Neuronal stem cell (in vitro differentiated cells): ENCODE data around the gene TNFAIP2.
A peak's percentile ranks its signal among the peaks of the same experiment; 100 is the strongest.

ENCODE experiments used
- DNase-seq: peaks from one replicate; pipeline ENCODE4 v3.0.0-alpha.2; 2013; ENCODE audit warnings: low spot score
- H2AFZ ChIP-seq: one replicate; pipeline ENCODE4 v1.6.1; 2013; ENCODE audit warnings: mild to moderate bottlenecking, low read length, inconsistent platforms
- H2AK5ac ChIP-seq: 2 replicates; pipeline ENCODE4 v1.6.1; 2013; ENCODE audit warnings: low read depth, mild to moderate bottlenecking, inconsistent platforms, low read length, moderate library complexity, mixed read lengths
- H2BK120ac ChIP-seq: 2 replicates; pipeline ENCODE4 v1.6.1; 2013; ENCODE audit warnings: low read depth, mild to moderate bottlenecking, inconsistent platforms, low read length, moderate library complexity, mixed read lengths
- H2BK12ac ChIP-seq: one replicate; pipeline ENCODE4 v1.6.1; 2013; ENCODE audit warnings: low read length, inconsistent platforms
- H2BK15ac ChIP-seq: 2 replicates; pipeline ENCODE4 v1.6.1; 2013; ENCODE audit warnings: mild to moderate bottlenecking, low read length, inconsistent platforms, mixed read lengths
- H2BK5ac ChIP-seq: one replicate; pipeline ENCODE4 v1.6.1; 2013; ENCODE audit warnings: inconsistent platforms, mild to moderate bottlenecking, low read length, moderate library complexity
- H3K14ac ChIP-seq: one replicate; pipeline ENCODE4 v1.6.1; 2013; ENCODE audit warnings: low read length, inconsistent platforms
- H3K18ac ChIP-seq: 2 replicates; pipeline ENCODE4 v1.6.1; 2013; ENCODE audit warnings: low read length, inconsistent platforms
- H3K23ac ChIP-seq: 2 replicates; pipeline ENCODE4 v1.6.1; 2013; ENCODE audit warnings: low read depth, mild to moderate bottlenecking, mixed read lengths, low read length, inconsistent platforms; ENCODE audit not compliant: poor library complexity
- H3K27ac ChIP-seq: replicated peaks from 3 replicates; pipeline ENCODE4 v1.5.1; 2013; ENCODE audit warnings: low read length, inconsistent platforms
- H3K27me3 ChIP-seq, 3 experiments: 2 replicates each; pipeline ENCODE4 v1.6.1; 2013; ENCODE audit warnings: low read length in 3 of 3, mild to moderate bottlenecking in 2 of 3, inconsistent platforms in 1 of 3, low read depth in 1 of 3, mixed read lengths in 1 of 3, moderate library complexity in 1 of 3; ENCODE audit not compliant: control insufficient read depth in 3 of 3, insufficient read depth in 3 of 3
- H3K36me3 ChIP-seq, 2 donors: replicated peaks in 1 of 2; 2 replicates each; pipeline ENCODE4 v1.6.1; 2013; ENCODE audit warnings: low read length in 2 of 2; ENCODE audit not compliant: control insufficient read depth in 2 of 2, insufficient read depth in 2 of 2
- H3K4ac ChIP-seq: 2 replicates; pipeline ENCODE4 v1.6.1; 2013; ENCODE audit warnings: inconsistent platforms, mild to moderate bottlenecking, low read length, moderate library complexity
- H3K4me1 ChIP-seq, 2 donors: 1 replicate in 1 of 2; 2 replicates in 1 of 2; pipeline ENCODE4 v1.6.1; 2013; ENCODE audit warnings: low read length in 2 of 2, low read depth in 1 of 2; ENCODE audit not compliant: control insufficient read depth in 2 of 2, insufficient read depth in 1 of 2
- H3K4me2 ChIP-seq: one replicate; pipeline ENCODE4 v1.6.1; 2013; ENCODE audit warnings: mild to moderate bottlenecking, low read length, inconsistent platforms; ENCODE audit not compliant: insufficient read depth, poor library complexity, severe bottlenecking
- H3K4me3 ChIP-seq, 2 donors: 2 replicates each; pipeline ENCODE4 v1.5.1; 2013; ENCODE audit warnings: low read length in 2 of 2, mild to moderate bottlenecking in 2 of 2, inconsistent platforms in 1 of 2, moderate library complexity in 1 of 2
- H3K79me1 ChIP-seq: one replicate; pipeline ENCODE4 v1.6.1; 2013; ENCODE audit warnings: low read depth, mild to moderate bottlenecking, inconsistent platforms, low read length, moderate library complexity
- H3K9ac ChIP-seq: one replicate; pipeline ENCODE4 v1.6.1; 2013; ENCODE audit warnings: mild to moderate bottlenecking, low read depth, low read length, inconsistent platforms; ENCODE audit not compliant: poor library complexity
- H3K9me3 ChIP-seq, 2 donors: replicated peaks in 1 of 2; 2 replicates each; pipeline versions ENCODE3 to v1.6.1; 2013; ENCODE audit warnings: low read length in 2 of 2, mild to moderate bottlenecking in 2 of 2, inconsistent platforms in 1 of 2, low read depth in 1 of 2, mixed read lengths in 1 of 2, moderate library complexity in 1 of 2; ENCODE audit not compliant: control insufficient read depth in 2 of 2, insufficient read depth in 1 of 2
- H4K8ac ChIP-seq: one replicate; pipeline ENCODE4 v1.6.1; 2013; ENCODE audit warnings: low read depth, mild to moderate bottlenecking, inconsistent platforms, low read length, moderate library complexity
- H4K91ac ChIP-seq: one replicate; pipeline ENCODE4 v1.6.1; 2013; ENCODE audit warnings: low read length, low read depth, mild to moderate bottlenecking, inconsistent platforms; ENCODE audit not compliant: poor library complexity
- whole genome bisulfite sequencing, 2 donors: extraction: QIAGEN DNeasy Blood & Tissue Kit; methylation state at CpG; one replicate each; pipeline ENCODE4 v1.1.7; 2013; ENCODE audit warnings: missing lambda C conversion rate in 2 of 2, mixed read lengths in 1 of 2; ENCODE audit not compliant: insufficient read length in 2 of 2, insufficient replicate concordance in 1 of 2; ENCODE audit errors: extremely low coverage in 2 of 2; 5-methylcytosine and 5-hydroxymethylcytosine counted together

Gene TNFAIP2

GRCh38 chr14:103078420-103078749, 44.9 kb upstream of the TNFAIP2 start:
- no peaks in the 10 kb centered on the region for H3K79me1 ChIP-seq
- H3K4ac ChIP-seq: no peak overlapping the region
- H2AFZ ChIP-seq: no peak overlapping the region
- H3K18ac ChIP-seq: no peak overlapping the region
- no peak overlapping the region for H2BK120ac ChIP-seq
- peak; percentile 67 for DNase-seq
- H3K4me2 ChIP-seq: no peak overlapping the region
- no peak overlapping the region for H4K8ac ChIP-seq
- H3K27me3 ChIP-seq: peaks cover 0 to 33% (median 15%) of the 10 kb centered on the region in 3 experiments
- H3K4me3 ChIP-seq: no peak overlapping the region
- no peak overlapping the region for H2BK12ac ChIP-seq
- no peak overlapping the region for H2AK5ac ChIP-seq
- peaks cover 3 to 5% of the 10 kb centered on the region in 2 donors for H3K4me1 ChIP-seq
- no peak overlapping the region for H2BK15ac ChIP-seq
- no peak overlapping the region for H2BK5ac ChIP-seq
- peaks cover 0 to 6% of the 10 kb centered on the region in 2 donors for H3K9me3 ChIP-seq
- no CpG with 5 or more reads among the region's 9 CpGs for WGBS, 2 donors
- H4K91ac ChIP-seq: no peak overlapping the region
- no peaks in the 10 kb centered on the region for H3K36me3 ChIP-seq
- H3K23ac ChIP-seq: no peak overlapping the region
- H3K27ac ChIP-seq: no peak overlapping the region
- H3K9ac ChIP-seq: no peak overlapping the region
- no peak overlapping the region for H3K14ac ChIP-seq

- Histone ChIP-seq H3K79me1 (no peaks in the 10 kb centered on the region), H3K4me3 (no peak overlapping the region), H3K14ac (no peak overlapping the region), H2BK12ac (no peak overlapping the region), H3K36me3 (no peaks in the 10 kb centered on the region), H3K23ac (no peak overlapping the region), H3K27ac (no peak overlapping the region), H3K27me3 (peaks cover 0 to 30% (median 18%) of the 10 kb centered on the region in 3 experiments), H2AK5ac (peak overlapping the region; percentile 67), H2BK120ac (no peak overlapping the region), H4K8ac (no peak overlapping the region), H3K4me2 (no peak overlapping the region), H3K9me3 (peaks cover 0 to 6% of the 10 kb centered on the region in 2 donors), H3K9ac (no peak overlapping the region), H3K4me1 (peaks cover 3 to 5% of the 10 kb centered on the region in 2 donors), H4K91ac (no peak overlapping the region), H2BK15ac (no peak overlapping the region), H2AFZ (no peak overlapping the region), H3K4ac (no peak overlapping the region), H2BK5ac (no peak overlapping the region), H3K18ac (peak overlapping the region; percentile 48)
- WGBS, 2 donors: no CpG with 5 or more reads among the region's 11 CpGs
- no peak for DNase-seq
These were observed 44.2 kb upstream of the TNFAIP2 start for GRCh38 chr14:103078860-103079587.

- DNase-seq: no peak
- no peak overlapping the region for H3K4me2 ChIP-seq
These were observed 41.3 kb upstream of the TNFAIP2 start for GRCh38 chr14:103081951-103082350.

DNA sequence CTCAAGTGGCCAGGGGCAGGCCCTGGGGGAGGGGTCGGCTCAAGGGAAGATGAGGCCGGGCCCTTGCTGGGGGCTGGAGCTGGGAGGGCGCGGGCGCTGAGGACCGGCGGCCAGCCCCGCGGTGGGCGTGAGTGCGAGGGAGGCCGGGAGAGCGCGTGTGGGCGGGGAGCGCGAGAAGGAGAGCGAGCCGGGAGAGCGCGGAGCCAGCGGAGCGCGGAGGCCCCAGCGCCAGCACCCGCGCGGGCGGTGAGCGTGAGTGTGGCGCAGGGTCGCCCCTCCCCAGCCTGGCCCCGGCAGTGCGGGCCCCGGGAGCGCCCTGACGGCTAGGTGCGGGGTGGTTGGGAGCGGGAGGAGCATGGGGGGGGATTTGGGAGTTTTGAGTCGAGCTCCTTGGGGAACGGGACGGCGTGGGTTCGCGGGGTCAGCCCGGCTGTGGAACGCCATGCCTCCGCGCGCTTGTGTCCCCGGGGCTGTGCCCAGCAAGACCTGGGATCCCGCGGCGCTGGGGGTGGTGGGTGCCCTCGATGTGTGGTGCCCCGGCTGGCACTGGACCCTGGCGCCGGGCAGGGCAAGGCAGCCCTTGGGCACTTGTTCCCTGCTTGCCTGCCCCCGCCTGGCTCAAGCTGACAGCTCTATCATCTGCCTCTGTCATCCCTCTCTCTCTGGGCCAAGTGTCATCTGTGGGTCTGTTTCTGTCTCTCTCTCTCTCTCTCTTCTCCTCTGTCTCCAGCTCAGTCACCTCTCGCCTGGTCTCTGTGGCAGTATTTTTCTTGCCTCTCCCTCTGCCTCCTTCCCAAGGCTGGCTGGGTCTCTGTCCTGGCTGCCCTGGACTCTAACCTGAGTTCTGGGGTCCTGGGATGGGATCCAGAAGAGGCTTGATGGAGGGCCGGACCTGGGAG, 39.0 kb upstream of the TNFAIP2 start, which contains the start of gene LBHD2:
Gene LBHD2, plus strand, starts transcription at position 190 of the 899 bp plus-strand sequence. CDS start 1,803 bp downstream, outside the sequence.
- peak within 1 kb of the TSS; percentile 59 for H2AFZ ChIP-seq
- H2BK12ac ChIP-seq: no peak within 1 kb of the TSS
- no peak within 1 kb of the TSS for H4K91ac ChIP-seq
- H2AK5ac ChIP-seq: peak within 1 kb of the TSS; percentile 56
- H3K9ac ChIP-seq: peak within 1 kb of the TSS; percentile 51
- no peak within 1 kb of the TSS for H4K8ac ChIP-seq
- H3K27me3 ChIP-seq: peaks cover 4 to 63% (median 21%) of the 10 kb centered on the region in 3 experiments
- peak within 1 kb of the TSS; percentile 74 for H3K23ac ChIP-seq
- no peak within 1 kb of the TSS for H3K27ac ChIP-seq
- H3K18ac ChIP-seq: peak within 1 kb of the TSS; percentile 83
- no peak within 1 kb of the TSS for H3K4me3 ChIP-seq
- no peak within 1 kb of the TSS for H2BK15ac ChIP-seq
- no peak within 1 kb of the TSS for H2BK120ac ChIP-seq
- no peak within 1 kb of the TSS for H2BK5ac ChIP-seq
- H3K4me2 ChIP-seq: peak within 1 kb of the TSS; percentile 59
- H3K4ac ChIP-seq: no peak within 1 kb of the TSS
- no peak for DNase-seq
- peaks cover 0 to 4% of the 10 kb centered on the region in 2 donors for H3K9me3 ChIP-seq
- no peaks in the 10 kb centered on the region for H3K36me3 ChIP-seq
- no CpG with 5 or more reads among the region's 61 CpGs for WGBS, 2 donors
- no peaks in the 10 kb centered on the region for H3K79me1 ChIP-seq
- peaks cover 0 to 5% of the 10 kb centered on the region in 2 donors for H3K4me1 ChIP-seq
- H3K14ac ChIP-seq: no peak within 1 kb of the TSS

More at GRCh38 chr14:103081951-103082350, 41.3 kb upstream of the TNFAIP2 start:
- Histone ChIP-seq H3K14ac (no peak overlapping the region), H2BK15ac (no peak overlapping the region), H2AK5ac (no peak overlapping the region), H2BK5ac (no peak overlapping the region), H3K23ac (no peak overlapping the region), H3K18ac (no peak overlapping the region), H2AFZ (no peak overlapping the region), H4K91ac (no peak overlapping the region), H3K79me1 (no peaks in the 10 kb centered on the region), H3K9me3 (peaks cover 0 to 4% of the 10 kb centered on the region in 2 donors), H3K27ac (no peak overlapping the region), H3K27me3 (peaks cover 4 to 43% (median 23%) of the 10 kb centered on the region in 3 experiments), H2BK12ac (no peak overlapping the region), H3K4me3 (no peak overlapping the region), H3K9ac (no peak overlapping the region), H3K4ac (no peak overlapping the region), H4K8ac (no peak overlapping the region), H2BK120ac (no peak overlapping the region), H3K4me1 (no peaks in the 10 kb centered on the region), H3K36me3 (no peaks in the 10 kb centered on the region)
- 100% methylated on average over 1 to 2 of the region's 2 CpGs for WGBS, 2 donors
